Neural progenitor cell (in vitro differentiated cells): ENCODE data around the gene SERGEF.
"Not testable (repeated sequence)": the region's sequence is repeated elsewhere in the genome, so short reads cannot be mapped to it uniquely, and the experiment has no call there.

Source experiments
- EZH2 ChIP-seq: fragments of 200-600 bp; sonication (generic); IDR thresholded peaks from 2 replicates; pipeline ENCODE4 v1.6.1; 2017; ENCODE audit warnings: antibody characterized with exemption, mild to moderate bottlenecking, moderate library complexity
- EZH2phosphoT487 ChIP-seq: fragments of 200-600 bp; sonication (generic); IDR thresholded peaks from 2 replicates; pipeline ENCODE4 v1.6.1; 2017; ENCODE audit warnings: antibody characterized with exemption
- TF ChIP-seq, protein P1 (sequence below): fragments of 200-600 bp; sonication (generic); IDR thresholded peaks from 2 replicates; pipeline ENCODE4 v1.5.1; 2017; ENCODE audit warnings: antibody characterized with exemption, mild to moderate bottlenecking

- TF ChIP-seq, protein P1, sequence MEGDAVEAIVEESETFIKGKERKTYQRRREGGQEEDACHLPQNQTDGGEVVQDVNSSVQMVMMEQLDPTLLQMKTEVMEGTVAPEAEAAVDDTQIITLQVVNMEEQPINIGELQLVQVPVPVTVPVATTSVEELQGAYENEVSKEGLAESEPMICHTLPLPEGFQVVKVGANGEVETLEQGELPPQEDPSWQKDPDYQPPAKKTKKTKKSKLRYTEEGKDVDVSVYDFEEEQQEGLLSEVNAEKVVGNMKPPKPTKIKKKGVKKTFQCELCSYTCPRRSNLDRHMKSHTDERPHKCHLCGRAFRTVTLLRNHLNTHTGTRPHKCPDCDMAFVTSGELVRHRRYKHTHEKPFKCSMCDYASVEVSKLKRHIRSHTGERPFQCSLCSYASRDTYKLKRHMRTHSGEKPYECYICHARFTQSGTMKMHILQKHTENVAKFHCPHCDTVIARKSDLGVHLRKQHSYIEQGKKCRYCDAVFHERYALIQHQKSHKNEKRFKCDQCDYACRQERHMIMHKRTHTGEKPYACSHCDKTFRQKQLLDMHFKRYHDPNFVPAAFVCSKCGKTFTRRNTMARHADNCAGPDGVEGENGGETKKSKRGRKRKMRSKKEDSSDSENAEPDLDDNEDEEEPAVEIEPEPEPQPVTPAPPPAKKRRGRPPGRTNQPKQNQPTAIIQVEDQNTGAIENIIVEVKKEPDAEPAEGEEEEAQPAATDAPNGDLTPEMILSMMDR, result not testable (repeated sequence)
- TF ChIP-seq EZH2, EZH2phosphoT487: not testable (repeated sequence)
Observed at GRCh38 chr11:18000128-18000527, 12.7 kb downstream of the SERGEF start.
